Bone marrow (tissue), 2 donors: ENCODE measurements around the gene SLC38A9.
"Not testable (repeated sequence)": the region's sequence is repeated elsewhere in the genome, so short reads cannot be mapped to it uniquely, and the experiment has no call there.

ENCODE experiments used
- DNase-seq, 2 donors: peaks; one replicate each; lab custom pipeline; 2025; lab: John Stamatoyannopoulos, UW

The SLC38A9 gene

DNA sequence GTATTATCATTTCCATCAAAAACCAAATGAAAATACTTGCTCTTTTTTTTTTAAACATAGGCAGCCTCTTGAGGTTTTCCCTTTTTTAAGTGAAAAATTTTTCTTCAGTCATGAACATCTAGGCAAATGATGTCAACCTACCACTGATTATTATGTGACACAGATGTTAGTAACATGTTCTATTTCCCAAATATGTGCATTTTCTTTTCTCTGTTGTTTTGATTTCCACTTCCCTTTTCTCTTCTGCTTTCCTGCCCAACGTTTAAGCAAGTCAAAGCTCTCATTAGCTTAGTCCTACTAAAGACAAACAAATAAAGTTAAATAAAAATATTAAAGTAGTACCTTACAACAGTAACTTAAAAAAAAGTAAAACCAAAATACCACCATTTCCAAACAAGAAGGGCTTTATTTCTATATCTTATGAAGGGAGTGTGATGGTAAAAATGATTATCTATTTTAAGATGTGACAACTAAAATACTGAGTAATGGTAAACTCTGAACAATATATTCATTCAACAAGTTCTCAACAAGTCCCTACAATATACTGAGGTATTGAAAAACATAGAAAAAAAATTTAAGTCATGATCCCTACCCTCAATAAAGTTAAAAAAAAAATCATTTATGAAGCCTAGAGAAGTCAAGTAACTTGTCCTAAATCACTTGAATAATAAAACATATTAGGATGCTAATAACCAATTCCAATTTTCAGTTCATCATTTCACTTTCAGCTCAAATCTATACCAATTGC is 9.4 kb downstream of the SLC38A9 start:
- DNase-seq, result no peak

DNA sequence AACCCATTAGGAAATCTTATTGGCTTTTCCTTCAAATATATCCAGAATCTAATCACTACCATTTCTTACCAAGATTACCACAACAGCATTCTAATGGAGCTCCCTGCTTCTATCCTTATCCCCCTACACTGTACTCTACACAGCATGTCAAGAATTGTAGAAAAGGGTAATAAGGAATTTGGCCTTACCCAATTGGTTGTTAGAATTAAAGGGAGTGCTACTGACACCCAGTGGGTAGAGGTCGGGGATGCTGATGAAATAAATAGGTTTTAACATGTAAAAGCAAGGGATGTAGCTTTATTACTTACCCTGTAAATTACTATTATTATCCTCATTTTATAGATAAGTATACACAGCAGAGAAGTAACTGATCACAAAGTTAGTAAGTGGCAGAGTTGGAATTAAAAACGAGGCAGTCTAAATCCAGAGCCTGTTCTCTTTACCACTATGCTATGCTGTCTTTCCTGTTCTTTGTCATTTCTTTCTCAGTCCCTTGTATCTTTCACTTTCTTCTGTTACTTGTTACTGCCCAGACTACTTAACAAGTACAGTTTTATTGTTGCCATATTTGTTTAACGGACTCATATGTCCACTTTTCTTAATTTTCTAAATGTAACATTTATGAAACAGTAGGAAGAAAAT is 10.5 kb downstream of the SLC38A9 start:
- no peak for DNase-seq

DNA sequence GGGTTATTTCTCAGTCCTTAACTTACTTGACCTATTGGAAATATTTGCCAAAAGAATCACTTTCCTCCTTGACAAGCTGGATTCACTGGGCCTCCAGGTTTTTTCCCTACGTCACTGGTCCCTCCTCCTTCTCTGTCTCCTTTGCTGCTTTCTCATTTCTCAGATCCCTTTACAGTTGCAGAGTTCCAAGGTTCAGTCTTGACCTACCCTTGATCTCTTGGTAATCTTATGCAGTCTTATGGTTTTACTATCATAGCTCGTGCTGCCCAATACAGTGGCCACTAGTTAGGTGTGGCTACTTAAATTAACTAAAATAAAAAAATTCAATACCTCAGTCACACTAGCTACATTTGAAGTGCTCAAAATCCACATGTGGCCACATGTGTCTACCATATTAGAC is 11.4 kb downstream of the SLC38A9 start:
- no peak for DNase-seq

DNA sequence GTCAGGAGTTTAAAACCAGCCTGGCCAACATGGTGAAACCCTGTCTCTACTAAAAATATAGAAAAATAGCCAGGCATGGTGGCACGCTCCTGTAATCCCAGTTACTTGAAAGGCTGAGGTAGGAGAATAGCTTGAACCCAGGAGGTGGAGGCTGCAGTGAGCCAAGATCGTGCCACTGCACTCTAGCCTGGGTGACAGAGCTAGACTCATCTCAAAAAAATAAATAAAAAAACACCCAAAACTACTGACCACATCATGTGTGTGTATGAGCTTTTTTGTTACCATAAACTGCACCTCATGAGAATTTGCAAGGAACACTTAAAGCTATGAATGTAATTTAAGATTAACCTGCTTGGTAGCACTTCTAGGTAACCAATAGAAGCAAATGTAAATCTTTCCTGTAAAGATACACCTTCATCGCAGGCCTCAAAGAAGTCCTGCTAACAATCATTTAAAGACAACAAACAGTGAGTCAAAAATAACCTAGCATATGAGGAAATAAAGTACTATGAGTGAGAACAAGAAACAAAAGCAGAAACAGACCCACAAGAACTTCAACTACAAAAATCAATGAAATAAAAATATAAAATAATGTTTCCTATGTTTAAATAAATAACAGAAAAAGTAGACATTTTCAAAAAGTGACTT is 13.0 kb downstream of the SLC38A9 start:
- DNase-seq, result no peak

DNA sequence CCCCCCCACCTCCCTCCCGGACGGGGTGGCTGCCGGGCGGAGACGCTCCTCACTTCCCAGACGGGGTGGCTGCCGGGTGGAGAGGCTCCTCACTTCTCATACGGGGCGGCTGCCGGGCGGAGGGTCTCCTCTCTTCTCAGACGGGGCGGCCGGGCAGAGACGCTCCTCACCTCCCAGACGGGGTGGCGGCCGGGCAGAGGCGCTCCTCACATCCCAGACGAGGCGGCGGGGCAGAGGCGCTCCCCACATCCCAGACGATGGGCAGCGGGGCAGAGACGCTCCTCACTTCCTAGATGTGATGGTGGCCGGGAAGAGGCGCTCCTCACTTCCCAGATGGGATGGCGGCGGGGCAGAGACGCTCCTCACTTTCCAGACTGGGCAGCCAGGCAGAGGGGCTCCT is 15.4 kb downstream of the SLC38A9 start:
- DNase-seq, result not testable (repeated sequence)

DNA sequence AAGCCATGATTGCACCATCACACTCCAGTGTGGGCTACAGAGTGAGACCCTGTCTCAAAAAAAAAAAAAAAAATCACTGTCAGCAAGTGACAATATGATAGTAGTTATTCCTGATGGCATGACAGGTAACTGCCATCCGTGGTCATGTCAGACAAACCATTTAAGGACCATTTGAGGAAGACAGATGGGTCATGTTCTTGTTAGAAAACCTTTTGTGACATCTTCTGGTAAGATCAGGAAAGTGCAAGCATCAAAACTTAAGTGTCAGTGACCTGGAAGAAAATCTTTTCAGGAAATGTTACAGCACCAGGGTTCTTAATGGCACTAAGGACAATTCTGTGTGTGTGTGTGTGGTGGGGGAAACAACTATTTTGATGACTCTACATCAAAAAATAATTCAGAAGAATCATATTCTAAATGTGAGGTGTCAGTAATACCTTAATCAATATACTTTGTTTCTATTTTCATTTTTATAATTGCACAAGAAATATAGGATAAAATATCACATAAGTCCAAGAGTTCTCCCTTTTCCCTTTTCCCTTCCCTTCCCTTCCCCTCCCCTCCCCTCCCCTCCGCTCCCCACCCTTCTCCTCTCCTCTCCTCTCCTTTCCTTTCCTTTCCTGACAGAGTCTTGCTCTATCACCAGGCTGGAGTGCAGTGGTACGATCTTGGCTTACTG is 17.8 kb downstream of the SLC38A9 start:
- DNase-seq, result peak in 1 of 2 donors; percentile 15

DNA sequence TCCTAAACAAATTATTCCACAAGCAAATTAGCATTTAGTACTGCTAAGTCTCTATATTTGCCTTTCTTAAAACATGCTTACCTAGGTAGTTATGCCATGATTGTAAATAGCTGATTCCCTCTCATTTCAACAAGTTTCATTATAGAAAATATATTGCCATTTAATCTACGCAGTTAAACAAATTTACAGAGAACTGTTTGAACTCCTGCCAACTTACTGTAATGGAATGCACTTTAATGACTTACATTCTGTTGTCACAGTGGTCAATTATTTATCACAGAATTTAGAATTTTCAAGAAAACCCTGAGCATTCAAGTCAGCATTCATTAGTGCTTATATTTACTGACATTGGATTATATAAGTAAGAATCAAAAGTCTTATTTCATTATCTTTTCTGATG is 19.6 kb downstream of the SLC38A9 start:
- no peak for DNase-seq

DNA sequence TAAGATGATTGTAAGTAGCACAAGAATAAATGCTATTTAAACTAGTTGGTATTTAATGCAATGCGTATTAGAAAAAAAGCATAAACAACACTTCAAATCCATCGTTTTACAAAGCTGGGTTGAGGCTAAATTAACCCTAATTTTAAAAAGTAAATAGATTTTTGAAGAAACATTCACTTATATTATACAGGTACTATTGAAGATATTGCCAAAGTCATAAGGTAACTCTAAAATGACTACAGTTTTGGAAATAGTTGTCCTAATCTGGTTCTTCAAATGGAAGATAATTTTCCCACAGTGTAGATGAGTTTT is 20.1 kb downstream of the SLC38A9 start:
- no peak for DNase-seq

DNA sequence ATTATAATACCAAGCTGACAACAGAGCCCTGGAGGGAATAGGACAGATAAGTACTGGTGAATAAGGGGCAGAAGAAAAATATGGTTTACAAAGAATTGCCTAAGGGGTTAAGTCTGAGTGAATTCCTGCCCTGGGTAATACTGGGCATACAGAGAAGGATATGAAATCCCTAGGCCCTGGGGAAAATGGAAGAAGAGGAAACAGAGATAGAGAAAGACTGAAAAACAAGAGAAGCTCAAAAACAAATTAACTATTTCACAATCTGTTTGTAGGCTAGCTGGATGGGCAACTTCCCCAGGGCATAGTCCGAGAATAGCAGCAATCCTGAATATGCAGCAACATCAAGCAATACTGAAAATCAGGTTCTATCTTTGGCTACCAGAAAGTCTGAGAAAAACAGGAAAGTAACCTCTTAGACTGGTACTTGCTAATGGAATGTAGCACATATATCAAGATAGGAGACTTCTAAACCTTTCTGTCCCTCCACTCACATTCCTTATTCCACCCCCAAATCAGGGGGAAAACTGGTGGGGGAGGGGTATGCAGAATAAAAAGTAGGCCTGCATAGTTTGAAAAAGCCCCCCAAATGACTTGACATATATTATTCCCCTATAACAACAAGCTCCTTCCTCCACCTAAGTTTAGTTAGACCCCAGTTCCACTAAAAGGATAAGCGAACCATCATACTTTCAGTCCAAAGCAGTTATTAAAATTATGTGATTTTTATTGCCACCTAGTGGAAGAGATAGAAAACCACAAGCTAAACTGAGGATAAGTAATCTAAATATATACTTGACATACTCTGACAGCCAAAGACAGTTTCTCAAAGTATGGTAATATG is 20.6 kb downstream of the SLC38A9 start:
- peak in 1 of 2 donors; percentile 40 for DNase-seq

DNA sequence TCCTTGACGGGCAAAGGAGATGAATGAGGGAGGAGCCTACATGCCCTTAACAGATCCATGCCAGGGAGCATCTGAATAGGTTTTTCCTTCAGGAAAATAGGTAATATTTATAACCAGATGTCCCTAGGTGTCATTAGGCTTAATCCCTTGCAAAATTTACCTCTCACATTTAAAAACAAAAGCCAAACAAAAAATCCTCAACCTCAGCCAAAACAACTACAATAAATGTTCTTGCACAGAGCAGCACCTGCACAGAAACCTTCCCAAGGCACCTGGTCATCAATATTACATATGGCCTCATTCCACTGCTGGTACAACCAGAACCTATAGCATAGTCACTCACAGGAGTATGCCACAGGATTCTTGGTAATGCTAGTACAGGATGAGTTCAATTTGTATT is 30.1 kb downstream of the SLC38A9 start:
- DNase-seq, result no peak

DNA sequence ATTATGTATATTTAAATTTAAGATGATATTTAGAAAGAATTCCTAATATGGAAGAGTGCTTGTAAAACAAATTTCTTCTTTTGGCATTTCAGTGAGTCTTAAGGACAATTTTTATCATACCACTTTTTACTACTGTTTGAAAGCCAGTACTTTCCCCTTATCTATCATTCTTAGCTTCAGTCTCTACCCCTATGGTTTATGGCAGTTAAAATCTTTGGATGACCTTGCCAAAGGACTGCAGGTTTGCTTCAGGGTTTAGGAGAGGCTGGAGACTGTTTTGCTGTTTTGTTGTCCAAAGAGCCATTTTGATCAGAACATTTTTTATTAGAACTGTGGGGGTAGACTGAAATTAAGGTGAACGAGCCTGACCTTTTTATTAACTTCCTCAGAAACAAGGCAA is 30.8 kb downstream of the SLC38A9 start:
- no peak for DNase-seq

DNA sequence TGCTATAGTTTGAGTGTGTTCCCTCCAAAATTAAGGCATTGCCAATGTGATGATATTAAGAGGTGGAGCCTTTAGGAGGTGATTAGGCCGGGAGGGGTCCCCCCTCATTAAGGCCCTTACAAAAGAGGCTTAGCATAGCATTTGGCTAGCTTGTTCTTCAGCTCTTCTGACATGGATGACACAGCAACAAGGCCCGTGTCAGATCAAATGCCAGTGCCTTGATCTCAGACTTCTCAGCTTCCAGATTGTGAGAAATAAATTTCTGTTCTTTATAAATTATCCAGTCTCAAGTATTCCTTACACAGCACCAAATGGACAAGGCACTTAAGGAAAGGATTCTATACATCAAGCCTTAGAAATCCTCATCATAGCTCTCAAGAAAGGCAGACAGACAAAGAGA is 31.8 kb downstream of the SLC38A9 start:
- no peak for DNase-seq

DNA sequence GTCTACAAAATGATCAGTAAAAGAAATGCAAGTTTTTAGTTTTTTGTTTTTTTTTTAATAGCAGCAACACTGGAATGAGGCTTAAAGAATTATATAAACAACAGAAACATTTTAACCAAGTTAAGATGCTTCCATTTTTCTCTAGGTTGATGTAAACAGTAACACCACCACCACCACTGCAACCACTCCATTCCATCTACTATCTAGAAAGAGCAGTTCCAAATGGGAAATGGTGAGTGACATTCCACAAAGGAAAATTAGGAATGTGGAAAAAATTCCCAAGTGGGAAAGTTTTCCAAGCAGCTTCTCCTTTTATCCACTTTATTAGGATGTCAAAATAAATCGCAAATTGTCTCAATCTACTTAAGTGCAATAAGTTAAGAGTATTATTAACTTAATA is 32.6 kb downstream of the SLC38A9 start:
- DNase-seq, result no peak

DNA sequence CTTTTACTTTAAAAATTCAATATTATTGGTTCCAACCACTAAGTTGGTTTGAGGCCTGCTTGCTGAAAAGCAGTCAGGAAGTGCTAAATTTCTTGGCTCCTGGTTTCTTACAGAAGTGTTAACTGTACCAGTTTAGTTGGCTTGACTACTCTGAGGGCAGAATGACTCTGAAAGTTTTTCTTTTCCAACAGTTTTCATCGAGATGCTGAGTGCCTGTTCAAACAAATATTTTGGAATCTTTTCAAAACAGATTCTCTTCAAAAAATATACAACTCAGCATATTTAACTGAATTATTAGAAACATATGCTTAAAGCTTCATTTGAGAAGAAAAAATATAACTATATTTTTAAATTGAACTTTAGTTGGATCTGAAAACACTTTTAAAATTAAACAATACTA is 37.0 kb downstream of the SLC38A9 start:
- DNase-seq, result no peak

DNA sequence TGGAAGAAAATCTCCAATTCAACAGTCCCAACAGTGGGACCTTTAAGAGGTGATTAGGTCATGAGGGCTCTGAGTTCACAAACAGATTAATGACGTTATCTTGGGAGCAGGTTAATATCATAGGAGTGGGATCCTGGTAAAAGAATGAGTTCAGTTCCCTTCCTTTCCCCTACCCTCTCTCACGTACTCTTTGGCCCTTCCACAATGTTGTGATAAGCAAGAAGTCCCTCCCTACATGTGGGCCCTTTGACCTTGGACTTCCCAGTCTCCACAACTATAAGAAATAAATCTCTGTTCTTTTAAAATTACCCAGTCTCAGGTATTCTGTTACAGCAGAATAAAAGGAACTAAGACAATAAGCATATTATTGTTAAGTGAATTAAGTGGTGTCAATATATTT is 37.8 kb downstream of the SLC38A9 start:
- DNase-seq, result no peak

DNA sequence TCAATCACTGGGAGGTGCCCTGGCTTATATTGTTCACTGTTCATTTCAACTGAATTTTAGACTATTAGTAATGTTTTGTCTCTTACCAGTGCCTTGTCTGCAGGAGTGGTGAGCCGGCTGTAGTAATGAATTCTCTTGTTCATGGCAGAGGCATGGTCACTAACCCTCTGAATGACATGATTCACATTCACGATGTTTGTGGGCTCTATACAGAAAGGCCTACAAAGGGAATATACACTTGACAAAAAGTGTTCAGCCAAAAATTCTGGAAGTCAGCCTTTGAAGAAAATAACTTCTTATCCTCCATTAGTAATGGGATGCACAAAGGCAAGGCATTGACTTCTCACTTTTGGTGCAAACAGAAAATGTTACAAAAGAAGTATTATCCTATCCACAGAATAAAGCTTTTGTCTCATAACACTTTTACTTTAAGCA is 39.6 kb downstream of the SLC38A9 start:
- DNase-seq, result no peak

DNA sequence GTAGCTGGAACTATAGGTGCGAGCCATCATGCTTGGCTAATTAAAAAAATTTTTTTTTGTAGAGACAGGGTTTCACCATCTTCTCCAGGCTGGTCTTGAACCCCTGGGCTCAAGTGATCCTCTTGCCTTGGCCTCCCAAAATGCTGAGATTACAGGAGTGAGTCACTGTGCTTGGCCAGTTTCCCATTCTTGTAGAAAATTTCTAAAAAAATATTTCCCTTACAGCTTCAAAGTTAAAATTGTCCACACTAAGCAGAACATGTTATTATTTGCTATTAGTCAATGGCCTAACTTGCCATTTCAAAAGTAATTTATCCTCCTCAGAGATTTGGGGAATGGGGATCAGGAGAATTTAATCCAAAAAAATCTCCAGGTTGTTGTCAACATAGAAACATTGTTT is 40.1 kb downstream of the SLC38A9 start:
- no peak for DNase-seq

DNA sequence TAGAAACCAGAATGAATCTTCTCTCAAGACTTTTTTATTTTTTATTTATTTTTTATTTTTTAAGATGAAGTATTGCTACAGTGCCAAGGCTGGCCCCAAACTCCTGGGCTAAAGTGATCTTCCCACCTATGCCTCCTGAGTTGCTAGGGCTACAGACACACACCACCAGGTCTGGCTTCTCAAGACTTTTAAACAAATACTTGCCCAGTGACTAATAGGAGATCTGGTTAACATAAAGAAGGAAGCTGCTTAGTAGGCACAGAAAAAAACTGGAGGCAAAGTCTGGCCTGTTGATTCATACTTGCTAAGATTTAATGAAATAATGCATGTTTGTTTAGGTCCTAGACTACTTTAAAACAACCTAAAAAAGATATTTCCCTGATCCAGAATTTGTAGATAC is 43.8 kb downstream of the SLC38A9 start:
- no peak for DNase-seq

DNA sequence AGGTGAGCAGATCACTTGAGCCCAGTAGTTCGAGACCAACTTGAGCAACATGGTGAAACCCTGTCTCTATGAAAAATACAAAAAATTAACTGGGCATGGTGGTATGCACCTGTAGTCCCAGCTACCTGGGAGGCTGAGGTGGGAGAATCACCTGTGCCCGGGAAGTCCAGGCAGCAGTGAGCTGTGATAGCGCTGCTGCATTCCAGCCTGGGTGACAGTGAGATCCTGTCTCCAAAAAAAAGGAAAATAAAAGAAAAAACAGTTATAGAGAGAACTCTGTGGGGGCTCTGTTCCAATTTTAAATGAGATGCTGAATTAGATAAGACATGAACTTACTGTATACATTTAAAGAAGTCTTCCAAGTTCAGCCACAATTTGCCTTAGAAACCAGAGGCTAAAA is 44.2 kb downstream of the SLC38A9 start:
- DNase-seq, result no peak

DNA sequence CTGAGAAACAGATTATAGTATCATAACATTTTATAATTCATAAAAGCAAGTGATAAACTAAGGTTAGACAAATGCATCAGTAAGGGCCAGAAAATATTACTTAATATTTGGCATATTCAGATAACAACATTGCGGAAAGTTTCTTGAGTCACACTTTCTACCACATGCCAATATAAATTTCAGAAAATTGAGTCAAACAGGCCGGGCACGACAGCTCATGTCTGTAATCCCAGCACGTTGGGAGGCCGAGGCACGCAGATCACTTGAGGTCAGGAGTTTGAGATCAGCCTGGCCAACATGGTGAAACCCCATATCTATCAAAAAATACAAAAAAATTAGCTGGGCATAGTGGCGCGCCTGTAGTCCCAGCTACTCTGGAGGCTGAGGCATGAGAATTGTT is 47.1 kb downstream of the SLC38A9 start:
- DNase-seq, result no peak

DNA sequence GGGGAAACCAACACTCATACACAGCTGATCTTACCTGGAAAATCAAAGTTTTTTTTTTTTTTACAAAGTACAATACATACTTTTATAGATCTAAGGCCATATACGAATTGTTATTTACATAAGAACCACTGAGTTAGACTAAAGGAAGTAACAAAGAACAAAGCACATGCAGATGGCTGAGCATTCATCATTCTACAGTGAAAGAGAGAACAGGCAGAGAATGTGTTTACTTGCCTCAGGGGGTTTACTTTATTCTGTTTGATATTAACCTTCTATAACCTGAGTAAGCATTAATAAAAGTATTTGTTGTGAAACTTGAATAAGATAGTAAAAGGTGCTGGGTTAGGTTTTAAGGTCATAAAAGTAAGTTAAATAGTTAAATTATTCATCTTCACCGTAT is 54.7 kb downstream of the SLC38A9 start:
- DNase-seq, result no peak

DNA sequence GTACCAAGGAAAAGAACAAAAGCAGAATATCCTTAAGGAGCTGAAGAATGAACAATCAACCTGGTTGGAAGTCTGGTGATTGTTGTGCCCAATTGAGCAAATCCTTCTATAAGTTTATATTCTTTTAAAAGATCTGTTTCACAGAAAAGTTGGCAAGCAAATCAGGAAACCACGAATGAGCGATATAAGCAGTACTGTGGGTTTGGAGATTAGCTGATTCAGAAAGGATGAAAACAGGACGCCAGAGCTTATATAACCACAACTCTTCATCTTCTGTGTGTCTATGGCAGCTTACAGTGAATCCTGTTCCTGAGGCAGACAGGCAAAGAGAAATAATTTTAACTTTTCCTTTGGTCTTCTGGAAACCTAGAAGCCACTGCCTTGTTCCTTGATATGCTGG is 61.7 kb downstream of the SLC38A9 start:
- peak in 1 of 2 donors; percentile 36 for DNase-seq
